ENCODE data around the gene SNX24. TPM values are rescaled to one million over a fixed set of nuclear protein-coding genes. Genes with fewer than 3 reads are reported as not detected.

The SNX24 gene
- total RNA-seq, 4 donors from 2014 or later = 2.8 to 16.5 (median 11.3) TPM

- H3K27ac ChIP-seq = no peak overlapping the region
These were observed 92.5 kb downstream of the SNX24 start for GRCh38 chr5:122937914-122938313.

GRCh38 chr5:122940890-122941289 is 95.5 kb downstream of the SNX24 start:
- Histone ChIP-seq H3K27ac (no peak overlapping the region), H3K27me3 (no peaks in the 10 kb centered on the region), H3K9me3 (no peaks in the 10 kb centered on the region), H3K36me3 (no peaks in the 10 kb centered on the region), H3K4me1 (no peaks in the 10 kb centered on the region), H3K4me3 (no peak overlapping the region)
- DNase-seq = no peak
- intact Hi-C loops (cut with DNase I; ENCODE audit: low total_unique reads) = no loop called here
- TF ChIP-seq POLR2A (IDR thresholded peaks at IDR 0.05) = no peak
- TF ChIP-seq, protein P1, sequence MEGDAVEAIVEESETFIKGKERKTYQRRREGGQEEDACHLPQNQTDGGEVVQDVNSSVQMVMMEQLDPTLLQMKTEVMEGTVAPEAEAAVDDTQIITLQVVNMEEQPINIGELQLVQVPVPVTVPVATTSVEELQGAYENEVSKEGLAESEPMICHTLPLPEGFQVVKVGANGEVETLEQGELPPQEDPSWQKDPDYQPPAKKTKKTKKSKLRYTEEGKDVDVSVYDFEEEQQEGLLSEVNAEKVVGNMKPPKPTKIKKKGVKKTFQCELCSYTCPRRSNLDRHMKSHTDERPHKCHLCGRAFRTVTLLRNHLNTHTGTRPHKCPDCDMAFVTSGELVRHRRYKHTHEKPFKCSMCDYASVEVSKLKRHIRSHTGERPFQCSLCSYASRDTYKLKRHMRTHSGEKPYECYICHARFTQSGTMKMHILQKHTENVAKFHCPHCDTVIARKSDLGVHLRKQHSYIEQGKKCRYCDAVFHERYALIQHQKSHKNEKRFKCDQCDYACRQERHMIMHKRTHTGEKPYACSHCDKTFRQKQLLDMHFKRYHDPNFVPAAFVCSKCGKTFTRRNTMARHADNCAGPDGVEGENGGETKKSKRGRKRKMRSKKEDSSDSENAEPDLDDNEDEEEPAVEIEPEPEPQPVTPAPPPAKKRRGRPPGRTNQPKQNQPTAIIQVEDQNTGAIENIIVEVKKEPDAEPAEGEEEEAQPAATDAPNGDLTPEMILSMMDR (IDR thresholded peaks at IDR 0.05) = no peak

More at GRCh38 chr5:122937914-122938313, 92.5 kb downstream of the SNX24 start:
- no peak for TF ChIP-seq POLR2A (IDR thresholded peaks at IDR 0.05)
- intact Hi-C loops (cut with DNase I; ENCODE audit: low total_unique reads) = no loop called here
- H3K9me3 ChIP-seq = no peaks in the 10 kb centered on the region
- H3K4me3 ChIP-seq = no peak overlapping the region
- no peaks in the 10 kb centered on the region for H3K4me1 ChIP-seq
- H3K27me3 ChIP-seq = no peaks in the 10 kb centered on the region
- H3K36me3 ChIP-seq = no peaks in the 10 kb centered on the region
- no peak for DNase-seq

- intact Hi-C loops (cut with DNase I; ENCODE audit: low total_unique reads) = no loop called here
- H3K4me3 ChIP-seq = no peak overlapping the region
- H3K27ac ChIP-seq = no peak overlapping the region
These were observed 96.3 kb downstream of the SNX24 start for GRCh38 chr5:122941737-122942136.

GRCh38 chr5:122942164-122942914 is 96.9 kb downstream of the SNX24 start:
- Histone ChIP-seq H3K27me3 (no peaks in the 10 kb centered on the region), H3K4me3 (no peak overlapping the region), H3K27ac (no peak overlapping the region), H3K36me3 (no peaks in the 10 kb centered on the region), H3K9me3 (no peaks in the 10 kb centered on the region), H3K4me1 (no peaks in the 10 kb centered on the region)
- intact Hi-C loops (cut with DNase I; ENCODE audit: low total_unique reads) = no loop called here
- DNase-seq = no peak
- no peak for TF ChIP-seq POLR2A (IDR thresholded peaks at IDR 0.05)
- TF ChIP-seq, protein P1 (IDR thresholded peaks at IDR 0.05) = no peak

More at GRCh38 chr5:122941737-122942136, 96.3 kb downstream of the SNX24 start:
- no peaks in the 10 kb centered on the region for H3K4me1 ChIP-seq
- H3K27me3 ChIP-seq = no peaks in the 10 kb centered on the region
- H3K9me3 ChIP-seq = no peaks in the 10 kb centered on the region
- TF ChIP-seq POLR2A (IDR thresholded peaks at IDR 0.05) = no peak
- TF ChIP-seq, protein P1 (IDR thresholded peaks at IDR 0.05) = no peak
- DNase-seq = no peak
- no peaks in the 10 kb centered on the region for H3K36me3 ChIP-seq

DNA sequence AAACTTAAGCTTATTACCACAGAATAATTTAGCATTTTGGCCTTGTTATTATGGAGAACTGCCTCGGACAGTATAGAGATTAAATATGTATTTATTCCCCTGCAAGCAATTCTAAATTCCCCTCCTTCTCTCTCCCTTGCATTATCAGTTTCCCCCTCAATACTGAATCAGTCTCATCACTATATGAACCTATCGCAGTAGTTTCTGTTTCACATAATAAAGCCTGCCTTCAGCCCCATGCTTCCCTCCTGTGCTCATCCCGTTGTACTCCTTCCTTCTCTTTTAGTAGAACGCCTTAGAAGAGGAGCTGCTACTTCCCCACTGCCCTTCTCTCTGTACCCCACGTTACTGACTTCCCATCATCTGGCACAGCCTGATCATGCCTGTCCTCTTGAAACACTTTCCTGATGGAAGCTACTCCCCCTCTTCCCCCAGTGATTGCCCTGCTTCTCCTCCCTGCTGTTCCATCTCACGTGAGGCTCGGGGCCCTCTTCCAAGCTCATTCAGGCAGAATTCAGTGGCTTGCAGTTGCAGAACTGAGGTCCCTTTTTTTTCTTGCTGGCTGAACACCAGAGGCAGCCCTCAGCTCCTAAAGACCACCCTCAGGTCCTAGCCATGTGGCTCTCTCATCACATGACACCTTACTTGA is 97.8 kb downstream of the SNX24 start:
- no peak for DNase-seq
- intact Hi-C loops (cut with DNase I; ENCODE audit: low total_unique reads) = no loop called here

More for the DNA sequence above, 97.8 kb downstream of the SNX24 start:
- H3K27ac ChIP-seq = no peak overlapping the region
- no peak overlapping the region for H3K4me3 ChIP-seq
- H3K36me3 ChIP-seq = no peaks in the 10 kb centered on the region
- no peaks in the 10 kb centered on the region for H3K9me3 ChIP-seq
- no peaks in the 10 kb centered on the region for H3K27me3 ChIP-seq
- TF ChIP-seq, protein P1 (IDR thresholded peaks at IDR 0.05) = no peak
- no peak for TF ChIP-seq POLR2A (IDR thresholded peaks at IDR 0.05)
- no peaks in the 10 kb centered on the region for H3K4me1 ChIP-seq
